Uterus (tissue), 2 donors: ENCODE measurements around the gene MRM1.

Experiments
- POLR2A ChIP-seq, 2 donors: fragments of 450-650 bp; IDR thresholded peaks; one replicate each; pipeline ENCODE4 v1.6.1; 2016; ENCODE audit warnings: antibody characterized with exemption in 2 of 2, mild to moderate bottlenecking in 1 of 2, moderate library complexity in 1 of 2
- TF ChIP-seq, protein P1 (sequence below), 4 experiments: fragments of 200-600 bp in 2 of 4; fragments of 450-650 bp in 2 of 4; sonication (generic) in 2 of 4; IDR thresholded peaks; one replicate each; pipeline ENCODE4 v1.5.1; 2016 to 2019; ENCODE audit warnings: antibody characterized with exemption in 4 of 4, mild to moderate bottlenecking in 2 of 4, moderate library complexity in 1 of 4

DNA sequence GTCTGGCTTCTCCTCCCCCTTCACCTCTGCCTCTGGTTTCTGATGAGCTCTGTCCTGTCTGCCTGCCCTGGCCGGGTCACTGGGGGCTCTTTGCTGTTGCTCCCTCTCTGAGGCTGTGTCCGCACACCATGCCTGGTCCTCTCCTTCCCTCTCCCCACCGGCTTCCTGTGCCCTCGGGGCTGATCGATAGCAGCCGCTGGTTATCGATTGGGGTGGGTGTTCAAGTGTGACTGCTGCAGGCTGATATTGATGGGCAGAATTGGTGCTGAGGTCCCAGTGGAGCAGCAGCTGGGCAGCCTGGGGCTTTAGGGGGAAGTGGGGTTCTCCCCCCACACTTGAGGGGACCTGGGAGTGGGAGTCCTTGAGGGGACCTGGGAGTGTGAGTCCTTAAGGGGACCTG, 16.4 kb downstream of the MRM1 start:
- TF ChIP-seq POLR2A (IDR thresholded peaks at IDR 0.05) = no peak
- TF ChIP-seq, protein P1, sequence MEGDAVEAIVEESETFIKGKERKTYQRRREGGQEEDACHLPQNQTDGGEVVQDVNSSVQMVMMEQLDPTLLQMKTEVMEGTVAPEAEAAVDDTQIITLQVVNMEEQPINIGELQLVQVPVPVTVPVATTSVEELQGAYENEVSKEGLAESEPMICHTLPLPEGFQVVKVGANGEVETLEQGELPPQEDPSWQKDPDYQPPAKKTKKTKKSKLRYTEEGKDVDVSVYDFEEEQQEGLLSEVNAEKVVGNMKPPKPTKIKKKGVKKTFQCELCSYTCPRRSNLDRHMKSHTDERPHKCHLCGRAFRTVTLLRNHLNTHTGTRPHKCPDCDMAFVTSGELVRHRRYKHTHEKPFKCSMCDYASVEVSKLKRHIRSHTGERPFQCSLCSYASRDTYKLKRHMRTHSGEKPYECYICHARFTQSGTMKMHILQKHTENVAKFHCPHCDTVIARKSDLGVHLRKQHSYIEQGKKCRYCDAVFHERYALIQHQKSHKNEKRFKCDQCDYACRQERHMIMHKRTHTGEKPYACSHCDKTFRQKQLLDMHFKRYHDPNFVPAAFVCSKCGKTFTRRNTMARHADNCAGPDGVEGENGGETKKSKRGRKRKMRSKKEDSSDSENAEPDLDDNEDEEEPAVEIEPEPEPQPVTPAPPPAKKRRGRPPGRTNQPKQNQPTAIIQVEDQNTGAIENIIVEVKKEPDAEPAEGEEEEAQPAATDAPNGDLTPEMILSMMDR (IDR thresholded peaks at IDR 0.05) = no peak
